GM21825 (cell line): ENCODE data around the gene ARHGAP23.
"Not testable (repeated sequence)": the region's sequence is repeated elsewhere in the genome, so short reads cannot be mapped to it uniquely, and the experiment has no call there.

Experiments
- ATAC-seq: cut with Tn5 transposase; IDR thresholded peaks from one replicate; pipeline ENCODE4 v1.9.1; 2021; ENCODE audit warnings: mild to moderate bottlenecking, moderate library complexity; ENCODE audit not compliant: unreplicated experiment

The ARHGAP23 gene

GRCh38 chr17:38510421-38511149 is 82.3 kb downstream of the ARHGAP23 start:
- ATAC-seq, result no peak

GRCh38 chr17:38511150-38512108 is 83.2 kb downstream of the ARHGAP23 start:
- ATAC-seq, result no peak

GRCh38 chr17:38512473-38513058 is 84.3 kb downstream of the ARHGAP23 start:
- no peak for ATAC-seq

- ATAC-seq, result not testable (repeated sequence)
Measured at GRCh38 chr17:38526526-38526925, 98.3 kb downstream of the ARHGAP23 start.

- ATAC-seq, result not testable (repeated sequence)
Measured at GRCh38 chr17:38528141-38528540, 99.9 kb downstream of the ARHGAP23 start.

GRCh38 chr17:38530856-38531255 is 102.6 kb downstream of the ARHGAP23 start:
- ATAC-seq, result not testable (repeated sequence)

GRCh38 chr17:38531761-38532160 is 103.5 kb downstream of the ARHGAP23 start:
- ATAC-seq, result not testable (repeated sequence)

GRCh38 chr17:38532451-38532850 is 104.2 kb downstream of the ARHGAP23 start:
- no peak for ATAC-seq

GRCh38 chr17:38533241-38533640 is 105.0 kb downstream of the ARHGAP23 start:
- no peak for ATAC-seq

- no peak for ATAC-seq
Measured at GRCh38 chr17:38533866-38534497, 105.7 kb downstream of the ARHGAP23 start.

- no peak for ATAC-seq
Measured at GRCh38 chr17:38534498-38534885, 106.2 kb downstream of the ARHGAP23 start.

GRCh38 chr17:38535886-38536285 is 107.6 kb downstream of the ARHGAP23 start:
- no peak for ATAC-seq

- ATAC-seq, result no peak
Measured at GRCh38 chr17:38536661-38537060, 108.4 kb downstream of the ARHGAP23 start.

- ATAC-seq, result no peak
Measured at GRCh38 chr17:38538906-38539305, 110.6 kb downstream of the ARHGAP23 start.

- no peak for ATAC-seq
Measured at GRCh38 chr17:38539386-38539785, 111.1 kb downstream of the ARHGAP23 start.

- no peak for ATAC-seq
Measured at GRCh38 chr17:38540514-38541045, 112.3 kb downstream of the ARHGAP23 start.

- ATAC-seq, result no peak
Measured at GRCh38 chr17:38541281-38541680, 113.0 kb downstream of the ARHGAP23 start.

- ATAC-seq, result no peak
Measured at GRCh38 chr17:38542286-38542685, 114.0 kb downstream of the ARHGAP23 start.

GRCh38 chr17:38543403-38544174 is 115.3 kb downstream of the ARHGAP23 start:
- ATAC-seq, result no peak
